Activated B cell treated with CpG ODN at 0.5 μM for 24 hours (primary cell): ENCODE data around the gene OR2T27. TPM values are rescaled to one million over a fixed set of nuclear protein-coding genes. Genes with fewer than 3 reads are reported as not detected.
"Not testable (repeated sequence)": the region's sequence is repeated elsewhere in the genome, so short reads cannot be mapped to it uniquely, and the experiment has no call there.

Experiments
- ATAC-seq: fragments of 200-7000 bp; cut with Tn5 transposase; one replicate; pipeline ENCODE4 v1.10.0; 2021; ENCODE audit warnings: low read depth, mild to moderate bottlenecking, moderate library complexity
- CTCF ChIA-PET: fragments of 350-600 bp; sonication (Branson Sonifier 250); formaldehyde crosslinking; loops from one replicate; lab custom pipeline; 2021; ENCODE audit warnings: antibody characterized with exemption; lab: Charles Lee
- POLR2A ChIA-PET: fragments of 350-600 bp; sonication (Branson Sonifier 250); formaldehyde crosslinking; loops from one replicate; lab custom pipeline; 2021; ENCODE audit warnings: antibody characterized with exemption; lab: Charles Lee
- DNase-seq: peaks from one replicate; pipeline ENCODE4 v3.0.0; 2022
- H3K27ac Mint-ChIP-seq: one replicate; pipeline ENCODE4 v1.8.0; 2020; ENCODE audit warnings: mixed read lengths
- H3K27me3 Mint-ChIP-seq: one replicate; pipeline ENCODE4 v1.8.0; 2021; ENCODE audit warnings: mixed read lengths
- H3K36me3 Mint-ChIP-seq: one replicate; pipeline ENCODE4 v1.8.0; 2021; ENCODE audit warnings: low read depth, mixed read lengths
- H3K4me1 Mint-ChIP-seq: one replicate; pipeline ENCODE4 v1.8.0; 2021; ENCODE audit warnings: mixed read lengths
- H3K4me3 Mint-ChIP-seq: one replicate; pipeline ENCODE4 v1.8.0; 2020; ENCODE audit warnings: mild to moderate bottlenecking, mixed read lengths
- H3K9me3 Mint-ChIP-seq: one replicate; pipeline ENCODE4 v1.8.0; 2020; ENCODE audit warnings: mixed read lengths
- CTCF ChIP-seq: fragments of 200-600 bp; IDR thresholded peaks from one replicate; pipeline ENCODE4 v1.8.0; 2022; ENCODE audit warnings: antibody characterized with exemption, mild to moderate bottlenecking
- intact Hi-C: fragments of 100-400 bp; cut with micrococcal nuclease; formaldehyde crosslinking; loops from one replicate; pipeline ENCODE4 v1.15.1; 2024
- total RNA-seq: library from RNA; stranded (reverse); gene quantifications from 2 replicates; pipeline ENCODE4 v1.2.3, GENCODE V29; 2022

OR2T27 gene
- total RNA-seq, result 0.22 TPM in 1 of 2 replicates, not detected in the other

- intact Hi-C loops, result not testable (repeated sequence)
Measured at GRCh38 chr1:248655354-248655753, at the start of gene OR2T27. OR2T27 (minus strand) TSS chr1:248655528; CDS start chr1:248650884, 4,644 bp downstream.

GRCh38 chr1:248704606-248705005 is 49.3 kb upstream of the OR2T27 start:
- CTCF ChIA-PET, result interaction anchor here (0.8 to 3.4 kb wide), 2 partner anchors 44 to 101 kb away, joined by 3 to 45 read pairs; no protein-coding TSS in a partner anchor
- H3K36me3 Mint-ChIP-seq, result no peaks in the 10 kb centered on the region
- TF ChIP-seq CTCF, result no peak
- intact Hi-C loops, result loop anchor here (5.0 kb wide), 1 partner anchor 462 kb away; no protein-coding TSS in a partner anchor
- no peaks in the 10 kb centered on the region for H3K9me3 Mint-ChIP-seq
- H3K27ac Mint-ChIP-seq, result no peak overlapping the region
- H3K4me3 Mint-ChIP-seq, result no peak overlapping the region
- H3K27me3 Mint-ChIP-seq, result no peaks in the 10 kb centered on the region
- ATAC-seq, result no peak
- POLR2A ChIA-PET, result interaction anchor here (0.9 to 1.2 kb wide), 2 partner anchors 77 to 100 kb away, joined by 4 read pairs; no protein-coding TSS in a partner anchor
- DNase-seq, result no peak
- H3K4me1 Mint-ChIP-seq, result peaks cover 4% of the 10 kb centered on the region

More at GRCh38 chr1:248655354-248655753, at the start of gene OR2T27:
- CTCF ChIA-PET, H3K9me3 Mint-ChIP-seq, ATAC-seq, DNase-seq, H3K4me3 Mint-ChIP-seq, H3K27me3 Mint-ChIP-seq, H3K27ac Mint-ChIP-seq, H3K36me3 Mint-ChIP-seq, POLR2A ChIA-PET: not testable (repeated sequence)
- H3K4me1 Mint-ChIP-seq, result peaks cover 13% of the 10 kb centered on the region

GRCh38 chr1:248703674-248704073 is 48.3 kb upstream of the OR2T27 start:
- DNase-seq, result no peak
- H3K36me3 Mint-ChIP-seq, result no peaks in the 10 kb centered on the region
- no peaks in the 10 kb centered on the region for H3K27me3 Mint-ChIP-seq
- POLR2A ChIA-PET, result interaction anchor here (0.9 kb wide), 1 partner anchor 123 kb away, joined by 3 read pairs; no protein-coding TSS in a partner anchor
- no peaks in the 10 kb centered on the region for H3K9me3 Mint-ChIP-seq
- no peak for TF ChIP-seq CTCF
- H3K4me1 Mint-ChIP-seq, result peaks cover 4% of the 10 kb centered on the region
- intact Hi-C loops, result loop anchor here (1.0 to 5.0 kb wide), 2 partner anchors 104 to 461 kb away; no protein-coding TSS in a partner anchor
- H3K27ac Mint-ChIP-seq, result no peak overlapping the region
- CTCF ChIA-PET, result interaction anchor here (0.8 to 3.4 kb wide), 5 partner anchors 80 to 105 kb away, joined by 3 to 45 read pairs (median 3); no protein-coding TSS in a partner anchor
- no peak for ATAC-seq
- H3K4me3 Mint-ChIP-seq, result no peak overlapping the region

GRCh38 chr1:248702714-248703113 is 47.4 kb upstream of the OR2T27 start, which contains the start of gene OR14I1:
OR14I1 (minus strand) TSS chr1:248702766.
- Mint-ChIP-seq H3K27ac (no peak within 1 kb of the TSS), H3K4me1 (peaks cover 4% of the 10 kb centered on the region), H3K27me3 (no peaks in the 10 kb centered on the region), H3K4me3 (no peak within 1 kb of the TSS), H3K9me3 (no peaks in the 10 kb centered on the region), H3K36me3 (no peaks in the 10 kb centered on the region)
- POLR2A ChIA-PET, result no interaction called here
- intact Hi-C loops, result loop anchor here (1.0 to 5.0 kb wide), 2 partner anchors 105 to 460 kb away; no protein-coding TSS in a partner anchor
- CTCF ChIA-PET, result interaction anchor here (1.2 kb wide), 1 partner anchor 105 kb away, joined by 3 read pairs; no protein-coding TSS in a partner anchor
- DNase-seq, result no peak
- TF ChIP-seq CTCF, result no peak
- no peak for ATAC-seq

- no peaks in the 10 kb centered on the region for H3K9me3 Mint-ChIP-seq
Measured at GRCh38 chr1:248699099-248699498, 43.8 kb upstream of the OR2T27 start.

More at GRCh38 chr1:248699099-248699498, 43.8 kb upstream of the OR2T27 start:
- Mint-ChIP-seq H3K27me3 (no peaks in the 10 kb centered on the region), H3K4me1 (peaks cover 16% of the 10 kb centered on the region), H3K4me3 (no peak overlapping the region), H3K27ac (no peak overlapping the region), H3K36me3 (no peaks in the 10 kb centered on the region)
- ChIA-PET POLR2A (no interaction called here), CTCF (interaction anchor here (2.2 to 5.5 kb wide), 2 partner anchors 76 to 107 kb away, joined by 6 to 41 read pairs; no protein-coding TSS in a partner anchor)
- no peak for DNase-seq
- ATAC-seq, result no peak
- intact Hi-C loops, result no loop called here
- no peak for TF ChIP-seq CTCF
